NB4 (cell line): ENCODE data around the gene TBC1D1.

Source experiments
- DNase-seq: peaks from one replicate; pipeline ENCODE4 v3.0.0; 2010; ENCODE audit warnings: low read depth
- H3K4me3 ChIP-seq: one replicate; pipeline ENCODE4 v1.5.1; 2011; ENCODE audit warnings: mild to moderate bottlenecking, low read depth, low read length, moderate library complexity
- CTCF ChIP-seq: IDR thresholded peaks from one replicate; pipeline ENCODE4 v1.5.1; 2012; ENCODE audit warnings: low read depth, low read length
- MAX ChIP-seq: IDR thresholded peaks from 2 replicates; pipeline ENCODE4 v1.6.1; 2011; ENCODE audit warnings: low read depth, low read length
- MYC ChIP-seq: IDR thresholded peaks from 2 replicates; pipeline ENCODE4 v1.6.1; 2011; ENCODE audit warnings: low read depth, low read length
- POLR2A ChIP-seq: IDR thresholded peaks from 2 replicates; pipeline ENCODE4 v1.6.1; 2011; ENCODE audit warnings: mild to moderate bottlenecking; ENCODE audit not compliant: insufficient read length; ENCODE audit errors: extremely low read depth

TBC1D1 gene

GRCh38 chr4:38185406-38186144 lies 294.7 kb downstream of the TBC1D1 start:
- no peak for TF ChIP-seq MAX
- no peak for TF ChIP-seq MYC
- TF ChIP-seq CTCF: no peak
- TF ChIP-seq POLR2A: no peak
- H3K4me3 ChIP-seq: no peak overlapping the region
- no peak for DNase-seq

DNA sequence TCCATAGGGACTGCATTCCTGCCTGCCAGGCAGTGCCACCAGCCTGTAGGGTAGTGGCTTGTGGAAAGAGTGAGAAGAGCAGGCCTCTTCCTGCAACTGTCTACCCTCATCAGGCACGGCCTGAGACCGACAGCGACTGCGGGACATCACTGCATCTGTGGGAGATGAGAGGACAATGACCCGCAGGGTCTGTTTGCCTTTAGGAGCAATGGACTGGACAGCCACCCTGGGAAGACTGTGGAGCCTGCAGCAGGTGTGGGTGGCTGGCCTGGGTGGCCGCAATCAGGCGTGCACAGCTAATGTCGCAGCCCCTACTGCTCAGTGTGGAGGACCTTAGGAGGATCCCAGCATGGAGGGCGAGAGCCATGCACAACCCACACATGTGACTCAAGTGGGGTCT lies 297.3 kb downstream of the TBC1D1 start:
- DNase-seq: no peak
- TF ChIP-seq MYC: no peak
- no peak overlapping the region for H3K4me3 ChIP-seq

DNA sequence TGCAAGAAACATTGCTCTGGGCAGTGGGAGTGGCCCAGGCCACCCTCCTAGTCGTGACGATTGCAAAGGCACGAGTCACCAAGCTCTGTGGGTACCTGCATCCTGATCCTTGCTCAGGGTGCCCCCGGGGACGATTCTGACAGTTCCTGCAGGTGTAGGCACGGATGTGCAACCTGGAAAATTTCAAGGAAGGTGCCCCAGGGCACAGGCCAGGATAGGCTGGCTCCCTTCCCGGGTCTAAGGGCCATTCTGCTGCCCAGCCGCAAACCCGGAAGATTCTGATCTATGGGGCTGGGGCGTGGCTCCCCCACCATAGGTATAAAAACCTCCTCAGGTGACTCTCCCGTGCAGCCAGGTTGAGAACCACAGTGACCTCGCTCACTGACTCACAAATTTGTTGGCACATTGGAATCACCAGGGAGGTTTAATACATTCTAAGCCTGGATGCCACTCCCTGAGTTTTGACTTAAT lies 297.8 kb downstream of the TBC1D1 start:
- no peak overlapping the region for H3K4me3 ChIP-seq
- DNase-seq: no peak
- TF ChIP-seq CTCF (no peak), MAX (no peak), POLR2A (no peak), MYC (no peak)
